GM12878 (cell line): ENCODE measurements around the gene ERLEC1.

Source experiments
- CREM ChIP-seq: IDR thresholded peaks from 2 replicates; pipeline ENCODE4 v1.6.1; 2014; ENCODE audit warnings: antibody characterized with exemption, low read depth
- EP300 ChIP-seq, 2 experiments: fragments of 150-350 bp in 1 of 2; IDR thresholded peaks; 2 replicates each; pipeline ENCODE4 v1.6.1; 2011 to 2012; ENCODE audit warnings: low read depth in 2 of 2, low read length in 2 of 2, borderline replicate concordance in 1 of 2, improper control_type of control experiment in 1 of 2, inconsistent platforms in 1 of 2; ENCODE audit not compliant: control insufficient read depth in 1 of 2
- POLR2AphosphoS5 ChIP-seq: IDR thresholded peaks from 2 replicates; pipeline ENCODE4 v1.6.1; 2011; ENCODE audit warnings: mild to moderate bottlenecking, low read length, inconsistent platforms
- RBBP5 ChIP-seq: fragments of 200-600 bp; sonication (generic); conservative IDR thresholded peaks from 2 replicates; pipeline ENCODE4 v1.6.1; 2016
- RCOR1 ChIP-seq: conservative IDR thresholded peaks from 2 replicates; pipeline ENCODE4 v1.6.1; 2012; ENCODE audit warnings: low read depth, low read length, improper control_type of control experiment
- SMC3 ChIP-seq: IDR thresholded peaks from 2 replicates; pipeline ENCODE4 v1.6.1; 2011; ENCODE audit warnings: low read length, improper control_type of control experiment, borderline replicate concordance
- SPI1 ChIP-seq: IDR thresholded peaks from 2 replicates; pipeline ENCODE4 v1.6.1; 2011; ENCODE audit warnings: low read depth, mild to moderate bottlenecking, low read length, moderate library complexity, borderline replicate concordance; ENCODE audit not compliant: insufficient read depth
- TF ChIP-seq, protein P1 (sequence below), 3 experiments: IDR thresholded peaks in 2 of 3; conservative IDR thresholded peaks in 1 of 3; 2 replicates each; pipeline ENCODE4 v1.5.1; 2011; ENCODE audit warnings: low read depth in 3 of 3, low read length in 3 of 3, mild to moderate bottlenecking in 3 of 3, control low read depth in 2 of 3, moderate library complexity in 2 of 3, inconsistent platforms in 1 of 3, mixed read lengths in 1 of 3; ENCODE audit not compliant: control insufficient read depth in 2 of 3, insufficient read depth in 1 of 3; ENCODE audit errors: extremely low read depth in 1 of 3
- TF ChIP-seq, protein P2 (sequence below): IDR thresholded peaks from 2 replicates; pipeline ENCODE4 v1.6.1; 2011; ENCODE audit warnings: low read depth, mild to moderate bottlenecking, low read length, moderate library complexity, borderline replicate concordance; ENCODE audit errors: extremely low read depth
- TF ChIP-seq, protein P3 (sequence below): IDR thresholded peaks from 2 replicates; pipeline ENCODE4 v1.6.1; 2012; ENCODE audit warnings: low read depth, low read length, improper control_type of control experiment
- TF ChIP-seq, protein P4 (sequence below): fragments of 450-650 bp; IDR thresholded peaks from 2 replicates; pipeline ENCODE4 v1.6.1; 2014; ENCODE audit warnings: mild to moderate bottlenecking
- TF ChIP-seq, protein P5 (sequence below): IDR thresholded peaks from 2 replicates; pipeline ENCODE4 v1.6.1; 2012; ENCODE audit warnings: low read length, inconsistent platforms
- TF ChIP-seq, protein P6 (sequence below): IDR thresholded peaks from 2 replicates; pipeline ENCODE4 v1.6.1; 2011; ENCODE audit warnings: borderline replicate concordance, low read depth, mild to moderate bottlenecking, moderate library complexity, mixed read lengths, low read length; ENCODE audit not compliant: insufficient read depth; ENCODE audit errors: extremely low read length

DNA sequence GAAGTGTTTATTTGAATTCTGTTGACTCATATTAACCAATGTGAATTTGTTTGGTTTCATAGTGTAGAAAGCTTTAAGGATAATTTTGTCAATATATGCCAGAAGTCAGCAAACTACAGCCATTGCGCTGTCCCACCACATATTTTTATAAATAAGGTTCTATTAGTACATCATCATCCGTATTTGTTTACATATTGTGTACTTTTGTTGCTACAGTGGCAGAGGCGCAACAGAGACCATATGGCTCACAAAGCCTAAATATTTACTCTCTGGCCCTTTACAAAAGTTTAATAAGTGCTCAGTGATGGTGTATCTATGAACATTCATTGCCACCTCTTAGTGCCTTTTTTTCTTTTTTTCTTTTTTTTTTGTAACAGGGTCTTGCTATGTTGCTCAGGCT is 6.4 kb downstream of the ERLEC1 start:
- TF ChIP-seq, protein P1, sequence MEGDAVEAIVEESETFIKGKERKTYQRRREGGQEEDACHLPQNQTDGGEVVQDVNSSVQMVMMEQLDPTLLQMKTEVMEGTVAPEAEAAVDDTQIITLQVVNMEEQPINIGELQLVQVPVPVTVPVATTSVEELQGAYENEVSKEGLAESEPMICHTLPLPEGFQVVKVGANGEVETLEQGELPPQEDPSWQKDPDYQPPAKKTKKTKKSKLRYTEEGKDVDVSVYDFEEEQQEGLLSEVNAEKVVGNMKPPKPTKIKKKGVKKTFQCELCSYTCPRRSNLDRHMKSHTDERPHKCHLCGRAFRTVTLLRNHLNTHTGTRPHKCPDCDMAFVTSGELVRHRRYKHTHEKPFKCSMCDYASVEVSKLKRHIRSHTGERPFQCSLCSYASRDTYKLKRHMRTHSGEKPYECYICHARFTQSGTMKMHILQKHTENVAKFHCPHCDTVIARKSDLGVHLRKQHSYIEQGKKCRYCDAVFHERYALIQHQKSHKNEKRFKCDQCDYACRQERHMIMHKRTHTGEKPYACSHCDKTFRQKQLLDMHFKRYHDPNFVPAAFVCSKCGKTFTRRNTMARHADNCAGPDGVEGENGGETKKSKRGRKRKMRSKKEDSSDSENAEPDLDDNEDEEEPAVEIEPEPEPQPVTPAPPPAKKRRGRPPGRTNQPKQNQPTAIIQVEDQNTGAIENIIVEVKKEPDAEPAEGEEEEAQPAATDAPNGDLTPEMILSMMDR (IDR thresholded peaks at IDR 0.05 in 2 of 3, conservative IDR thresholded peaks at IDR 0.05 in 1 of 3; ENCODE audit: control insufficient read depth in 2 of 3, extremely low read depth in 1 of 3, insufficient read depth in 1 of 3, low read depth in 3 of 3, low read length in 3 of 3) = no peak
- TF ChIP-seq SPI1 = no peak
- TF ChIP-seq EP300 (IDR thresholded peaks at IDR 0.05; ENCODE audit: borderline replicate concordance in 1 of 2, control insufficient read depth in 1 of 2, low read depth in 2 of 2, low read length in 2 of 2) = no peak
- TF ChIP-seq, protein P2, sequence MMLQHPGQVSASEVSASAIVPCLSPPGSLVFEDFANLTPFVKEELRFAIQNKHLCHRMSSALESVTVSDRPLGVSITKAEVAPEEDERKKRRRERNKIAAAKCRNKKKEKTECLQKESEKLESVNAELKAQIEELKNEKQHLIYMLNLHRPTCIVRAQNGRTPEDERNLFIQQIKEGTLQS = no peak
- TF ChIP-seq RBBP5 = no peak
- TF ChIP-seq, protein P3, sequence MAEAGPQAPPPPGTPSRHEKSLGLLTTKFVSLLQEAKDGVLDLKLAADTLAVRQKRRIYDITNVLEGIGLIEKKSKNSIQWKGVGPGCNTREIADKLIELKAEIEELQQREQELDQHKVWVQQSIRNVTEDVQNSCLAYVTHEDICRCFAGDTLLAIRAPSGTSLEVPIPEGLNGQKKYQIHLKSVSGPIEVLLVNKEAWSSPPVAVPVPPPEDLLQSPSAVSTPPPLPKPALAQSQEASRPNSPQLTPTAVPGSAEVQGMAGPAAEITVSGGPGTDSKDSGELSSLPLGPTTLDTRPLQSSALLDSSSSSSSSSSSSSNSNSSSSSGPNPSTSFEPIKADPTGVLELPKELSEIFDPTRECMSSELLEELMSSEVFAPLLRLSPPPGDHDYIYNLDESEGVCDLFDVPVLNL = no peak
- TF ChIP-seq, protein P4, sequence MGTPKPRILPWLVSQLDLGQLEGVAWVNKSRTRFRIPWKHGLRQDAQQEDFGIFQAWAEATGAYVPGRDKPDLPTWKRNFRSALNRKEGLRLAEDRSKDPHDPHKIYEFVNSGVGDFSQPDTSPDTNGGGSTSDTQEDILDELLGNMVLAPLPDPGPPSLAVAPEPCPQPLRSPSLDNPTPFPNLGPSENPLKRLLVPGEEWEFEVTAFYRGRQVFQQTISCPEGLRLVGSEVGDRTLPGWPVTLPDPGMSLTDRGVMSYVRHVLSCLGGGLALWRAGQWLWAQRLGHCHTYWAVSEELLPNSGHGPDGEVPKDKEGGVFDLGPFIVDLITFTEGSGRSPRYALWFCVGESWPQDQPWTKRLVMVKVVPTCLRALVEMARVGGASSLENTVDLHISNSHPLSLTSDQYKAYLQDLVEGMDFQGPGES = no peak
- no peak for TF ChIP-seq POLR2AphosphoS5
- TF ChIP-seq, protein P5, sequence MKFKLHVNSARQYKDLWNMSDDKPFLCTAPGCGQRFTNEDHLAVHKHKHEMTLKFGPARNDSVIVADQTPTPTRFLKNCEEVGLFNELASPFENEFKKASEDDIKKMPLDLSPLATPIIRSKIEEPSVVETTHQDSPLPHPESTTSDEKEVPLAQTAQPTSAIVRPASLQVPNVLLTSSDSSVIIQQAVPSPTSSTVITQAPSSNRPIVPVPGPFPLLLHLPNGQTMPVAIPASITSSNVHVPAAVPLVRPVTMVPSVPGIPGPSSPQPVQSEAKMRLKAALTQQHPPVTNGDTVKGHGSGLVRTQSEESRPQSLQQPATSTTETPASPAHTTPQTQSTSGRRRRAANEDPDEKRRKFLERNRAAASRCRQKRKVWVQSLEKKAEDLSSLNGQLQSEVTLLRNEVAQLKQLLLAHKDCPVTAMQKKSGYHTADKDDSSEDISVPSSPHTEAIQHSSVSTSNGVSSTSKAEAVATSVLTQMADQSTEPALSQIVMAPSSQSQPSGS = no peak
- no peak for TF ChIP-seq CREM
- no peak for TF ChIP-seq SMC3
- no peak for TF ChIP-seq RCOR1
- TF ChIP-seq, protein P6, sequence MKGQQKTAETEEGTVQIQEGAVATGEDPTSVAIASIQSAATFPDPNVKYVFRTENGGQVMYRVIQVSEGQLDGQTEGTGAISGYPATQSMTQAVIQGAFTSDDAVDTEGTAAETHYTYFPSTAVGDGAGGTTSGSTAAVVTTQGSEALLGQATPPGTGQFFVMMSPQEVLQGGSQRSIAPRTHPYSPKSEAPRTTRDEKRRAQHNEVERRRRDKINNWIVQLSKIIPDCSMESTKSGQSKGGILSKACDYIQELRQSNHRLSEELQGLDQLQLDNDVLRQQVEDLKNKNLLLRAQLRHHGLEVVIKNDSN = no peak
